Immature natural killer cell (primary cell): ENCODE measurements around the gene GPX3. TPM values are rescaled to one million over a fixed set of nuclear protein-coding genes. Genes with fewer than 3 reads are reported as not detected.

Experiments
- DNase-seq, 3 donors: peaks; one replicate each; pipeline ENCODE4 v3.0.0; 2022; ENCODE audit warnings: mixed read lengths in 1 of 3
- H3K27ac Mint-ChIP-seq, 6 donors: one replicate each; pipeline ENCODE4 v1.8.0; 2020; ENCODE audit warnings: mixed read lengths in 6 of 6, mild to moderate bottlenecking in 5 of 6, inconsistent platforms in 4 of 6, moderate library complexity in 3 of 6
- H3K27me3 Mint-ChIP-seq, 3 donors: one replicate each; pipeline ENCODE4 v1.8.0; 2020 to 2021; ENCODE audit warnings: low read depth in 3 of 3, mild to moderate bottlenecking in 3 of 3, mixed read lengths in 3 of 3, moderate library complexity in 3 of 3, inconsistent platforms in 1 of 3
- H3K36me3 Mint-ChIP-seq, 3 donors: one replicate each; pipeline ENCODE4 v1.8.0; 2020; ENCODE audit warnings: mixed read lengths in 3 of 3, inconsistent platforms in 2 of 3, mild to moderate bottlenecking in 2 of 3
- H3K4me1 Mint-ChIP-seq, 2 donors: one replicate each; pipeline ENCODE4 v1.8.0; 2020; ENCODE audit warnings: inconsistent platforms in 2 of 2, mild to moderate bottlenecking in 2 of 2, mixed read lengths in 2 of 2, moderate library complexity in 1 of 2
- H3K4me3 Mint-ChIP-seq, 5 donors: one replicate each; pipeline ENCODE4 v1.8.0; 2020; ENCODE audit warnings: mild to moderate bottlenecking in 5 of 5, mixed read lengths in 5 of 5, inconsistent platforms in 3 of 5, moderate library complexity in 3 of 5
- H3K9me3 Mint-ChIP-seq, 6 donors: one replicate each; pipeline ENCODE4 v1.8.0; 2020; ENCODE audit warnings: mild to moderate bottlenecking in 6 of 6, mixed read lengths in 6 of 6, inconsistent platforms in 4 of 6, moderate library complexity in 3 of 6
- polyA plus RNA-seq, 3 donors: library from polyadenylated mRNA; unstranded; fragments of 300-500 nt; fragmentation: Illumina TruSeq; gene quantifications; one replicate each; pipeline ENCODE4 v1.2.3, GENCODE V29; 2021

GPX3 gene
- polyA plus RNA-seq, 3 donors from 2014 or later, result 0.96 TPM; not detected in 2

DNA sequence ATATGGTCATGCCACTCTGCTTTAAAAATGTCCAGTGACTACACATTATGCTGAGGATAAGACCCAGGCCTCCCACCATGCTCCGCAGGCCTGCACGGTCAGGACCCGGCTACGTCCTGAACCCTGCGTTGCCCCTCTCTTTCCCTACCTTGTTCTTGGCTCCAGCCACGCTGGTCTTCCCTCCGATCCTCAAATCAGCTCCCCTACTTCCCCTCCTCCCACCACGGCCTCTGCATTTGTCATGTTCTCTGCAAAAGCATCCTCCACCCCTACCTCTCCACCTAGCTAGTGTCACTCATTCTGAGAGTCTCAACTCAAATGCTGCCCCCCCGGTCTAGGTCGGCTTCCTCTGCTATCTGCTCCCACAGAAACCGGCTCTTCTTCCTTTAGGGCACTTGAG lies 11.2 kb downstream of the GPX3 start:
- Mint-ChIP-seq H3K9me3 (no peaks in the 10 kb centered on the region), H3K27ac (peak overlapping the region in 3 of 6 donors; percentile 50 to 64 (median 61)), H3K27me3 (peaks cover 2 to 6% (median 6%) of the 10 kb centered on the region in 3 donors), H3K4me1 (no peaks in the 10 kb centered on the region), H3K36me3 (peaks cover 21 to 51% (median 22%) of the 10 kb centered on the region in 3 donors), H3K4me3 (no peak overlapping the region)
- DNase-seq, result no peak

GRCh38 chr5:151033217-151033934 lies 13.0 kb downstream of the GPX3 start:
- H3K27me3 Mint-ChIP-seq, result peaks cover 0 to 6% (median 4%) of the 10 kb centered on the region in 3 donors
- no peak for DNase-seq
- H3K4me3 Mint-ChIP-seq, result no peak overlapping the region
- H3K4me1 Mint-ChIP-seq, result no peaks in the 10 kb centered on the region
- H3K36me3 Mint-ChIP-seq, result peaks cover 24 to 60% (median 25%) of the 10 kb centered on the region in 3 donors
- no peak overlapping the region for H3K27ac Mint-ChIP-seq
- no peaks in the 10 kb centered on the region for H3K9me3 Mint-ChIP-seq

- H3K9me3 Mint-ChIP-seq, result no peaks in the 10 kb centered on the region
- peak overlapping the region in 1 of 6 donors; percentile 33 for H3K27ac Mint-ChIP-seq
- no peak overlapping the region for H3K4me3 Mint-ChIP-seq
- DNase-seq, result no peak
- H3K27me3 Mint-ChIP-seq, result peaks cover 0 to 10% (median 2%) of the 10 kb centered on the region in 3 donors
- H3K36me3 Mint-ChIP-seq, result peaks cover 26 to 55% (median 27%) of the 10 kb centered on the region in 3 donors
- no peaks in the 10 kb centered on the region for H3K4me1 Mint-ChIP-seq
These were observed 14.3 kb downstream of the GPX3 start for GRCh38 chr5:151034422-151035379.

DNA sequence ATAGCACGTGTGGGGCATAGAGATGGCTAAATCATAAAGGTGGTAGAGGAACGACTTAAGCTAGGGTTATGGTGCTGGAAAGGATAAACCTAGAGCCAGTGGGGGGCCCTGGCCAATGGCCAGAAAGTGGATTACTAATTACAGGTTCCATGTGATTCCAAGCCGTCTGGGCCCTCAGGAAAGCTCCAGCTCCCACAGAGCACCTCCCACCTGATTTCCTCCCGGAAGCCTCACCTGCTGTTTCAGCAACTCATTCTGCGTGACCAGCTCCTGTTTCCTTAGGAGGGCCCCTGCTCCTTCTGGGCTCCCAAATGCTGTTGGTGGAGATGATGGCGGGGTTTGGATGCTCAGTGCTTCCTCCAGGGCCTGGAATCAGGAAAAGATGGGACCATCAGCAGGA lies 16.2 kb downstream of the GPX3 start:
- H3K9me3 Mint-ChIP-seq, result no peaks in the 10 kb centered on the region
- peaks cover 27 to 52% (median 28%) of the 10 kb centered on the region in 3 donors for H3K36me3 Mint-ChIP-seq
- peaks cover 0 to 11% (median 2%) of the 10 kb centered on the region in 3 donors for H3K27me3 Mint-ChIP-seq
- H3K27ac Mint-ChIP-seq, result no peak overlapping the region
- DNase-seq, result no peak
- H3K4me3 Mint-ChIP-seq, result no peak overlapping the region
- no peaks in the 10 kb centered on the region for H3K4me1 Mint-ChIP-seq

- no peaks in the 10 kb centered on the region for H3K4me1 Mint-ChIP-seq
- H3K4me3 Mint-ChIP-seq, result no peak overlapping the region
- peaks cover 21 to 58% (median 24%) of the 10 kb centered on the region in 3 donors for H3K36me3 Mint-ChIP-seq
- no peaks in the 10 kb centered on the region for H3K9me3 Mint-ChIP-seq
- no peak for DNase-seq
- peak overlapping the region in 1 of 6 donors; percentile 36 for H3K27ac Mint-ChIP-seq
- H3K27me3 Mint-ChIP-seq, result peaks cover 0 to 13% (median 2%) of the 10 kb centered on the region in 3 donors
These were observed 17.4 kb downstream of the GPX3 start for GRCh38 chr5:151037561-151038411.

DNA sequence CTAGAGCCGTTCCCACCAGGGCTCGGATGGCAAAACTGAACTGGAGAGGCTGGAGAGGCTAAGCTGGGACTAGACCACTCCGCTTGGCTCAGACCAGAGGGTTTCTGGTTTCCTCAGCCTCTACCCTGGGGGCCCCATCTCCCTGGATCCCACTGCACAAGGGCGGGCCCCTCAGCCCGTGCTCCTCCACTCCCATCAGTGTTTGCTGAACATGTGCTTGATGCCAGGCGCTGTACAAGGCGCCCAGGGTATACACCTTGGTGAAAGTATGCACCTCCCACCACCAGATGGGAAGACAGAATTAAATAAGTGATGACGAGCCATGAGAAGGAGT lies 18.0 kb downstream of the GPX3 start:
- Mint-ChIP-seq H3K4me1 (no peaks in the 10 kb centered on the region), H3K36me3 (peaks cover 21 to 60% (median 28%) of the 10 kb centered on the region in 3 donors), H3K4me3 (no peak overlapping the region), H3K9me3 (no peaks in the 10 kb centered on the region), H3K27me3 (peaks cover 0 to 13% (median 2%) of the 10 kb centered on the region in 3 donors), H3K27ac (peak overlapping the region in 1 of 6 donors; percentile 62)
- DNase-seq, result no peak

- Mint-ChIP-seq H3K4me3 (no peak overlapping the region), H3K27ac (peak overlapping the region in 1 of 6 donors; percentile 62), H3K9me3 (no peaks in the 10 kb centered on the region), H3K27me3 (peaks cover 0 to 13% (median 2%) of the 10 kb centered on the region in 3 donors), H3K36me3 (peaks cover 19 to 61% (median 28%) of the 10 kb centered on the region in 3 donors), H3K4me1 (no peaks in the 10 kb centered on the region)
- DNase-seq, result no peak
These were observed 18.4 kb downstream of the GPX3 start for GRCh38 chr5:151038801-151039238.

DNA sequence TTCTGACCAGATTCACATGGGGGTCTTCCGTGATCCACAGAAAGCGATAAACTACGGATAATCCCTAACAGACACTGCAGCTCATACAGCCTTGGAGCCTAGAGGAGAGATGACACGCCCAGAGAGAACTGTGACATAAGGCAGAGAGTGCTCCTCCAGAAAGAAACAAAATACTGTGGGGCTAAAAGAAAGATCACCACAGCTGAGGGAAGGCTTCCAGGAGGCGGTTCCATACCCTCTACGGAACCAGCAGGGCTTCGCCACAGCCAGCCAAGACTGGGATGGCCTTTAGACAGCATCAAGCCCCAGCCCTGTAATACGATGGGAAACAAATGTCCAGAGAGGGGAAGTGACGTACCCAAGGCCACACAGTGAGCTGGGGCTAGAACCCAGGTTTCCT lies 19.3 kb downstream of the GPX3 start:
- H3K4me1 Mint-ChIP-seq, result no peaks in the 10 kb centered on the region
- no peak overlapping the region for H3K4me3 Mint-ChIP-seq
- no peak overlapping the region for H3K27ac Mint-ChIP-seq
- peaks cover 0 to 10% (median 0%) of the 10 kb centered on the region in 3 donors for H3K27me3 Mint-ChIP-seq
- H3K9me3 Mint-ChIP-seq, result no peaks in the 10 kb centered on the region
- DNase-seq, result no peak
- H3K36me3 Mint-ChIP-seq, result peaks cover 16 to 57% (median 25%) of the 10 kb centered on the region in 3 donors

- no peak for DNase-seq
- H3K27me3 Mint-ChIP-seq, result peaks cover 0 to 10% (median 0%) of the 10 kb centered on the region in 3 donors
- no peaks in the 10 kb centered on the region for H3K4me1 Mint-ChIP-seq
- no peak overlapping the region for H3K4me3 Mint-ChIP-seq
- no peak overlapping the region for H3K27ac Mint-ChIP-seq
- no peaks in the 10 kb centered on the region for H3K9me3 Mint-ChIP-seq
- peaks cover 17 to 56% (median 26%) of the 10 kb centered on the region in 3 donors for H3K36me3 Mint-ChIP-seq
These were observed 19.9 kb downstream of the GPX3 start for GRCh38 chr5:151040211-151040747.

- Mint-ChIP-seq H3K9me3 (no peaks in the 10 kb centered on the region), H3K4me3 (no peak overlapping the region), H3K27ac (no peak overlapping the region), H3K4me1 (no peaks in the 10 kb centered on the region), H3K36me3 (peaks cover 24 to 54% (median 25%) of the 10 kb centered on the region in 3 donors), H3K27me3 (peaks cover 0 to 10% (median 1%) of the 10 kb centered on the region in 3 donors)
- no peak for DNase-seq
These were observed 21.3 kb downstream of the GPX3 start for GRCh38 chr5:151041577-151042268.

DNA sequence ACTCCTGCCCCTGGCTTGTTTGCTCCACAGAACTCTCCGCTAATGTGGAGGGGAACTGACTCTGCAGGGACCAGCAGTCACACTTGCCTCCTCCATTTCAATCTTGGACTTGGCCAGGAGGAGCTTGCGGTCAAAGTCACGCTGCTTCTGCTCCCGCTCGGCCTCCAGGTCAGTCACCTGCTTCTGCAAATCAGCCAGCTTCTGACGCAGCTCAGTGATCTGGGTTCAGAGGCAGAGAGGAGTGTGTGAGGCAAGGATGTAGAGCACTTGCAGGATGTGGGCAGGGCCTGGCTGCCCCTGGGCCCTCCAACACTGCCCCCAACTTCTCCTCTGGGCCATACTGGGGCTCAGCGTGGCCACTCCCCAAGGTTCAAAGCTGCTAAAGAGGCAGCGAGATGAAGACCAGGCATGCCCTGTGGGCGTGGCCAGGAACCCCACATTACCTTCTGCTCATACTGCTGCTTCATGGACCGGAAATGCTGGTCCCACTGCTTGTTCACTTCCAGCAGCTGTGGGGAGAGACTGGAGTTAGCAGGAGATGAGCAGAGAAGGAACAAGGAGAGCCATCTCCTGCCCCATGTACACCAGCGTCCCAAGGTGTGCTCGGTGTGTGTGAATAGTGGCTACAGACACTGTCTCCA lies 22.2 kb downstream of the GPX3 start:
- H3K27ac Mint-ChIP-seq, result peak overlapping the region in 1 of 6 donors; percentile 17
- peaks cover 0 to 10% (median 4%) of the 10 kb centered on the region in 3 donors for H3K27me3 Mint-ChIP-seq
- no peaks in the 10 kb centered on the region for H3K4me1 Mint-ChIP-seq
- H3K4me3 Mint-ChIP-seq, result no peak overlapping the region
- peaks cover 24 to 52% (median 25%) of the 10 kb centered on the region in 3 donors for H3K36me3 Mint-ChIP-seq
- H3K9me3 Mint-ChIP-seq, result no peaks in the 10 kb centered on the region
- no peak for DNase-seq

DNA sequence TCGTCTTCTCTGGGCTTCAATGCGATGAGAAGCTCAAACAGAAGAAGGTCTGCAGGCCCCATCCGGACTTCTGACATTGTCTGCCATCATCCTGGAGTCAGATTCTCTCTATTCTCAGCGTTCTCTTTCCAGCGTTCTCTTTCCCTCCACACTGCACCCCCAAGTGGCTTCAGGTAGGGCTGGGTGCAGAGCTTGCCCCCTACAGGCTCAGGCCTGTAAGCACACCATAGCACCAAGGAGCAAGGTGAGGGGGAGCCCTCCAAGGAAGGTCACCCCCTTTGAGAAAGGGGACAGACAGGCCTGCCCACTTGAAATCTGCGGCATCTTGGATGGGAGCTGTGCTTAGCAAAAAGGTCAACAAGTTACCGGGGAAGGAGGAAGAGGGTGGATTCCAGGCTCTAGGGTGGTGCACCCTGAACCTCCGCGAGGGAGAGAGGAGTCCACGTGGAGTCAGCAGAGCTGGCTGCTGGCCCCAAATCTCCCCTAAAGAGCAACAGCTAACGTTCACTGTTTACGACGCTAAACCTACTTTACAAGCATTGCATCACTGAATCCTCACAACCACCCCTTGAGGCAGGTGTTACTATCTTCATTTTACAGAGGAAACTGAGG lies 27.5 kb downstream of the GPX3 start:
- Mint-ChIP-seq H3K27ac (peak overlapping the region in 1 of 6 donors; percentile 20), H3K4me1 (peaks cover 4 to 22% of the 10 kb centered on the region in 2 donors), H3K9me3 (no peaks in the 10 kb centered on the region), H3K36me3 (peaks cover 22 to 54% (median 22%) of the 10 kb centered on the region in 3 donors), H3K27me3 (peaks cover 2 to 8% (median 4%) of the 10 kb centered on the region in 3 donors), H3K4me3 (no peak overlapping the region)
- peak in 1 of 3 donors; percentile 12 for DNase-seq
